ENCODE results near the gene CTNND2. TPM values are rescaled to one million over a fixed set of nuclear protein-coding genes. Genes with fewer than 3 reads are reported as not detected.

Gene CTNND2
- polyA plus RNA-seq, 1 donor from 2014 or later, result 67.0 TPM

- Histone ChIP-seq H3K4me3 (ENCODE audit: low read length) (no peak overlapping the region), H2AFZ (ENCODE audit: low read depth, low read length) (no peak overlapping the region), H3K27me3 (ENCODE audit: insufficient read depth, low read depth, low read length) (no peaks in the 10 kb centered on the region), H3K9me2 (ENCODE audit: insufficient read depth, low read length) (no peaks in the 10 kb centered on the region), H3K27ac (ENCODE audit: low read length) (no peak overlapping the region), H4K20me1 (ENCODE audit: insufficient read depth) (no peaks in the 10 kb centered on the region), H3K4me2 (ENCODE audit: low read length) (no peak overlapping the region), H3K36me3 (ENCODE audit: insufficient read depth, low read length) (no peaks in the 10 kb centered on the region), H3K9me3 (ENCODE audit: low read length) (no peaks in the 10 kb centered on the region), H3K9ac (ENCODE audit: low read length) (no peak overlapping the region), H3K79me2 (replicated peaks; ENCODE audit: insufficient read depth, low read length) (no peaks in the 10 kb centered on the region), H3F3A (ENCODE audit: insufficient read depth, low read length, poor library complexity, severe bottlenecking) (peaks cover 3% of the 10 kb centered on the region)
- TF ChIP-seq EZH2 (IDR thresholded peaks at IDR 0.05; ENCODE audit: borderline replicate concordance, insufficient read depth, low read length, poor library complexity, severe bottlenecking) (no peak), SMC3 (conservative IDR thresholded peaks at IDR 0.05; ENCODE audit: poor library complexity) (no peak), TAF1 (IDR thresholded peaks at IDR 0.05; ENCODE audit: low read depth) (no peak), EP300 (conservative IDR thresholded peaks at IDR 0.05; ENCODE audit: poor library complexity, severe bottlenecking) (no peak), CTCF (IDR thresholded peaks at IDR 0.05; ENCODE audit: poor library complexity, severe bottlenecking) (no peak), RAD21 (conservative IDR thresholded peaks at IDR 0.05) (no peak), POLR2AphosphoS5 (IDR thresholded peaks at IDR 0.05) (no peak), MXI1 (conservative IDR thresholded peaks at IDR 0.05; ENCODE audit: poor library complexity, severe bottlenecking) (no peak), REST (IDR thresholded peaks at IDR 0.05; ENCODE audit: borderline replicate concordance) (no peak)
Measured at GRCh38 chr5:11704916-11705315, 199.3 kb downstream of the CTNND2 start.

- Histone ChIP-seq H3K9me3 (ENCODE audit: low read length) (no peaks in the 10 kb centered on the region), H3F3A (ENCODE audit: insufficient read depth, low read length, poor library complexity, severe bottlenecking) (peaks cover 3% of the 10 kb centered on the region), H3K9me2 (ENCODE audit: insufficient read depth, low read length) (no peaks in the 10 kb centered on the region), H4K20me1 (ENCODE audit: insufficient read depth) (no peaks in the 10 kb centered on the region), H3K27me3 (ENCODE audit: insufficient read depth, low read depth, low read length) (no peaks in the 10 kb centered on the region), H3K4me2 (ENCODE audit: low read length) (no peak overlapping the region), H2AFZ (ENCODE audit: low read depth, low read length) (no peak overlapping the region), H3K27ac (ENCODE audit: low read length) (no peak overlapping the region), H3K9ac (ENCODE audit: low read length) (no peak overlapping the region), H3K4me3 (ENCODE audit: low read length) (no peak overlapping the region), H3K79me2 (replicated peaks; ENCODE audit: insufficient read depth, low read length) (no peaks in the 10 kb centered on the region), H3K36me3 (ENCODE audit: insufficient read depth, low read length) (no peaks in the 10 kb centered on the region)
- TF ChIP-seq EZH2 (IDR thresholded peaks at IDR 0.05; ENCODE audit: borderline replicate concordance, insufficient read depth, low read length, poor library complexity, severe bottlenecking) (no peak), CTCF (IDR thresholded peaks at IDR 0.05; ENCODE audit: poor library complexity, severe bottlenecking) (no peak), SMC3 (conservative IDR thresholded peaks at IDR 0.05; ENCODE audit: poor library complexity) (no peak), MXI1 (conservative IDR thresholded peaks at IDR 0.05; ENCODE audit: poor library complexity, severe bottlenecking) (no peak), REST (IDR thresholded peaks at IDR 0.05; ENCODE audit: borderline replicate concordance) (no peak), EP300 (conservative IDR thresholded peaks at IDR 0.05; ENCODE audit: poor library complexity, severe bottlenecking) (no peak), POLR2AphosphoS5 (IDR thresholded peaks at IDR 0.05) (no peak), RAD21 (conservative IDR thresholded peaks at IDR 0.05) (no peak), TAF1 (IDR thresholded peaks at IDR 0.05; ENCODE audit: low read depth) (no peak)
Measured at GRCh38 chr5:11700391-11700790, 203.9 kb downstream of the CTNND2 start.
